ENCODE measurements around the gene AOC2.

- TF ChIP-seq POLR2G (IDR thresholded peaks at IDR 0.05; ENCODE audit: low read depth, low read length), result peak; percentile 44
- TF ChIP-seq KLF13 (tag; IDR thresholded peaks at IDR 0.05; ENCODE audit: borderline replicate concordance, low read depth), result no peak
- no peak for TF ChIP-seq ZNF197 (CRISPR knock-in tag; IDR thresholded peaks at IDR 0.05; ENCODE audit: low read depth)
- TF ChIP-seq GATA2 (CRISPR knock-in tag; IDR thresholded peaks at IDR 0.05), result no peak
- TF ChIP-seq SRF (CRISPR knock-in tag; IDR thresholded peaks at IDR 0.05), result no peak
- TF ChIP-seq ZBTB11 (CRISPR knock-in tag; IDR thresholded peaks at IDR 0.05), result no peak
- TF ChIP-seq FOXK1 (CRISPR knock-in tag; IDR thresholded peaks at IDR 0.05; ENCODE audit: borderline replicate concordance), result no peak
- TF ChIP-seq NFIC (IDR thresholded peaks at IDR 0.05), result no peak
- no peak for TF ChIP-seq ZNF165 (CRISPR knock-in tag; IDR thresholded peaks at IDR 0.05; ENCODE audit: borderline replicate concordance)
- TF ChIP-seq ZNF431 (CRISPR knock-in tag; IDR thresholded peaks at IDR 0.05), result no peak
These were observed 48.2 kb upstream of the AOC2 start for GRCh38 chr17:42796066-42796758.
